CD4-positive, alpha-beta T cell treated with Interleukin-15 for 4 hours (primary cell): Measurements from ENCODE around the gene RPP21.

ENCODE experiments used
- DNase-seq: peaks from one replicate; pipeline ENCODE4 v3.0.0-alpha.2; 2020; ENCODE audit warnings: low spot score

RPP21 gene

GRCh38 chr6:30344868-30345671 is at the start of gene RPP21:
Gene RPP21 (plus strand): TSS chr6:30345156. CDS start chr6:30345172, 16 bp downstream.
- peak; percentile 83 for DNase-seq

GRCh38 chr6:30295837-30296236 is 49.1 kb upstream of the RPP21 start:
- no peak for DNase-seq

DNA sequence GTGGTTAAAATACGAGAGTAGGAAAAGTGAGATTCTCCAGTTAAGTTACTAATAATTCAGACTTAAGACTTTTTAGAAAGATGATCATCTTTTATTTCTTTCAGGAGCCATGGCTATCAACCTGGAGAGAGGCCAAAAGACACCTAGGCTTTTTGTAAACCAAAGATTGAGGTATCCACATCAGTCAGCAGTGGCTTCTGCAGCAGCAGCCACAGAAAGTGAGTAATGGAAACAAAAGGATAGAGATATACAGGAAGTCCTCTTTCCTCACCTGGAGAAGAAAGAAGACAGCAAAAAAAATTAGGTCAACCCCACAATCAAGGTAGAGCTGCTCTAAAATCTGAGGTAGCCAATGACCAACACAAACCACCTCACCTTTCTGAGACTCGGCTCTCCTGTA is 41.0 kb upstream of the RPP21 start:
- DNase-seq: no peak

DNA sequence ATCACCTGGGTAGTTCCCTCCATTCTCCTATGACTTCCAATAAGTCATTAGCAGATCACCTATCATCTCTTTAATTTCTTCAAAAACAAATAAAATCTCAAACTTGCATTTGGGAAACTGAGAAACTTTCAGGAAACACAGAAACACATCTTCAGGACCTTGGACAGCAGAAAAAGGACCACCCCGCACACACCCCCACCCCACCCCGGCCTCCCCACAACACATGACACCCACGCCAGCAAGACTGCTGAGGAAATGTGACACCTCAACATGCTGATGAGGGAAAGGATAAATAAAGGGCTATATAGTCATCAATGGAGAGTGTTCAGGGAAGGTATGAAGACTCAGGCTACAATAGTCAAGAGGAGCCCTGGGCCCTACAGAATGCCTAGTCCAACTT is 33.9 kb upstream of the RPP21 start:
- no peak for DNase-seq

GRCh38 chr6:30311671-30312070 is 33.3 kb upstream of the RPP21 start:
- no peak for DNase-seq

- no peak for DNase-seq
Measured at GRCh38 chr6:30312266-30312665, 32.7 kb upstream of the RPP21 start.

DNA sequence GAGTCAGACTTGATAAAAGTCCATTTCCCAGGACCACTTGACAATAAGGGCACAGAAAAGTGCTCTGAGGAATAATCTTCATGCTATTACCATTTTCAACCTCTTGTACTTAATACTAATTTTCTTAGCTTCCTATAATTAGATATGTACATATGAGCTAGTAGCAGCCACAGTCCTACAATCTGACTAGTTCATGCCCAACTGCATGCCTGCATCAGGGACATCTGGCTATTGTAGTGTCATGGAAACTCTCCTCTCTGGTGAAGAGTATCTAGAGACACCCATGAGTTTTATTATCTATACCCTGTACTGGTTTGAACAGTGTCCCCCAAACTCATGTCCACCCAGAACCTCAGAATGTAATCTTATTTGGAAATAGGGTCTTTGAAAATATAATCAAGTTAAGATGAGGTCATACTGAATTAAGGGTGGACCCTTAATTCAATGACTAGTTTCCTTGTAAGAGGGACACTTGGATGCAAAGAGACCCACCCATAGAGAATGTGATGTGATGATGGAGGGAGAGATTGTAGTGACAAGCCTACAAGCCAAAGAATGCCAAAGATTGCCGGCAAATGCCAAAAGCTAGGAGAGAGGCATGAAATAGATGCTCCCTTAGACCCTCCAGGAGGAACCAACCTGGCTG is 32.2 kb upstream of the RPP21 start:
- no peak for DNase-seq

DNA sequence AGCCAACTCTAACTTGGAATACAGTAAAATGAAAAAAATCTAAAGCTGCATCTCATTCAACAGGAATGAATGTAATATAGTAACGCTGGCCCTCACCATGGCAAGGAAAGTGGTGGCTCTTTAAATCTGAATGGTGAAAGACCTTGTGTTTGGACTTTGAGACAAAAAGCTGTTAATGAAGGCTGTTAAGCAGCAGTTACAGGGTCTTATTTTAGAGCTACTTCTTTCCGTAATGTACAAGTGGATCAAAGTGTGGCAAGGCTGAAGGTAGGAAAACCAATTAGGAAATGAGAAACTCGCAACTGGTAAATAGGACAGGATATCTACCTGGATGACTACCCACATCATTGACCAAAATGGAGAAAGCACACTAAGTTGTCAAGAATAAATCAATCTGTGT is 29.8 kb upstream of the RPP21 start:
- DNase-seq: no peak

DNA sequence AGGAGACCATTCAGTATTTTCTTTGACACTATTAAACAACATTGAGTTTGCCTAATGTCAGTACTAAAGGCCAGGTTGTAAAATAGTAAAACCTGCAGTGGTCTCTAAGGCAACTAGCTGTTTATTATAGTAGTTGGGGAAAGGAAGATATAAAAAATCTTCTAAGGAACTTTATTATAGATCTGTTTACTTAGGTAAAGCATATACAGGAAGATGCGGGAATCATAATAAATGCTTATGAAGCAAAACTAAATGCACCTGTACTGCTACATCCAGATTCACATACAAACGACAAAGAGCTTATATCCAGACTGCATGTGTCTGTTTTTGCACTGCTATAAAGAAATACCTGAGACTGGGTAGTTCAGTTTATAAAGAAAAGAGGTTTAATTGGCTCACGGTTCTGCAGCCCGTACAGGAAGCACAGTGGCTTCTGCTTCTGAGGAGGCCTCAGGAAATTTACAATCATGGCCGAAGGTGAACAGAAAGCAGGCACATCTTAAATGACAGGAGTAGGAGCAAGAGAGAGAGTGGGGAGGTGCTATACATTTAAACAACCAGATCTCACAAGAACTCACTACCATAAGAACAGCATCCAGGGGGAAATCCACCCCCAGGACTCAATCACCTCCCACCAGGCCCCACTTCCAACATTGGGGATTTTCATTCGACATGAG is 26.9 kb upstream of the RPP21 start:
- no peak for DNase-seq

- no peak for DNase-seq
Measured at GRCh38 chr6:30319146-30319835, 25.7 kb upstream of the RPP21 start.

DNA sequence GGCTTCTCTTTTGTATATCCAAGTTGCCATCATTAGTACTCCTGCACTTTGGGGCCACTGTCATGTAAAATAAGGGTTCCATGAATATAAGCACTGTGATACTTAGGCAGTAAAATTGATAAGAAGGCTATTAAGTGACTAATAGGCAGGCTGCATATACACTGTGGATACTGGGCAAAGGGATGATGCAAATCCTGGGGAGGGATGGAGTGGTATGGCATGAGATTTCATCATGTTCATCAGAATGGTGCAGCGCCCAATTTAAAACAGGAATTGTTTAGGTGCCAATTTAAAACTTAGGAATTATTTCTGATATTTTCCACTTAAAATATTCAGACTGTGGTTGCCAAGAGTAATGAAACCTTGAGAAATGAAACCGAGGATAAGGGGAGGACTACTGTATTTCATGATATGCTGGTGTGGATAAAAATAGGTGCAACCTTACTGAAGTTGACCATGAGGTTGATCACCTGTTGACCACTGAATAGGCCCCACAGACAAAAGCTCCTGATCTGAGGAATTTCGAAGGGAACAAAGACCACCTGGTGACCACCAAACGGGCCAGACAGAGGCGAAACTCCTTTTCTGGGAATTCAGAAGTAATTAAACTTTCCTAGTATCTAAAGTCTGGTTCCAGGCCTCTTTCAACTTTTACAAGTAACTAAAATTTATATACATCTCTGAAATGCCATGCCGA is 23.1 kb upstream of the RPP21 start:
- DNase-seq: no peak

- no peak for DNase-seq
Measured at GRCh38 chr6:30322527-30323501, 22.1 kb upstream of the RPP21 start.

- no peak for DNase-seq
Measured at GRCh38 chr6:30323806-30324205, 21.1 kb upstream of the RPP21 start.

DNA sequence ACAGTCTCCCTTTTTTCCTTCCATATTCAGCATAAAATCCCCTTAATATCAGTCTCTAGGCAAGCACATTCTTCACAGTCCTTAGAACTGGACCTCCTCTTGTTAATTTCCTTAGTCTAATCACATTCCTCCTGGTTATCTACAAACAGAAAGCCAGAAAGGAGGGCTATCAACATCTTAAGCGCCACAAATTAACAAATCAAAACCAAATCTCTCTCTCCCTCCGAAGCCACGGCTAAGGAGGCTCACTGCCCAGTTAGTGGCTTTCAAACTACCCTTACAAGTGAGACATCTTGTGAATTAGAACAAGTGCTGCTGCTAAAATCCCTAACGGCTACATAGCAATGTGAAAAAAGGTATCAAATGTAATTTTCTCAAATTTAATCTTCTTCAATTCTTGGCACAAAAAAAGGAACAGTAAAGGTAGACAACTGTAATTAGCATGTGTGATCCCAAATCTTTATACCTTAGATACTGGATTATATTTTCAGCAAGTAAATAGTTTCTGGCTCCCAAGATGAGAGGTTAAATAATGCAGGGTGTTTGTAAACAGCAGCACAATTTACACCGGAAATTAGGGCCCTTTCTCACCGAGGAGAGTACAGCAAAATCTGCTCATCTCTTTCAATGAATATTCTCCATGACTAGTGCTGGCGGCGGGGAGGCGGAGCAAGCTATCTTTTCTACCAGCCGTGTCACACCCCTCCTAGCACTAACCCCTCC is 19.6 kb upstream of the RPP21 start:
- DNase-seq: peak; percentile 79

GRCh38 chr6:30325873-30326525 is 19.0 kb upstream of the RPP21 start:
- DNase-seq: peak; percentile 70

DNA sequence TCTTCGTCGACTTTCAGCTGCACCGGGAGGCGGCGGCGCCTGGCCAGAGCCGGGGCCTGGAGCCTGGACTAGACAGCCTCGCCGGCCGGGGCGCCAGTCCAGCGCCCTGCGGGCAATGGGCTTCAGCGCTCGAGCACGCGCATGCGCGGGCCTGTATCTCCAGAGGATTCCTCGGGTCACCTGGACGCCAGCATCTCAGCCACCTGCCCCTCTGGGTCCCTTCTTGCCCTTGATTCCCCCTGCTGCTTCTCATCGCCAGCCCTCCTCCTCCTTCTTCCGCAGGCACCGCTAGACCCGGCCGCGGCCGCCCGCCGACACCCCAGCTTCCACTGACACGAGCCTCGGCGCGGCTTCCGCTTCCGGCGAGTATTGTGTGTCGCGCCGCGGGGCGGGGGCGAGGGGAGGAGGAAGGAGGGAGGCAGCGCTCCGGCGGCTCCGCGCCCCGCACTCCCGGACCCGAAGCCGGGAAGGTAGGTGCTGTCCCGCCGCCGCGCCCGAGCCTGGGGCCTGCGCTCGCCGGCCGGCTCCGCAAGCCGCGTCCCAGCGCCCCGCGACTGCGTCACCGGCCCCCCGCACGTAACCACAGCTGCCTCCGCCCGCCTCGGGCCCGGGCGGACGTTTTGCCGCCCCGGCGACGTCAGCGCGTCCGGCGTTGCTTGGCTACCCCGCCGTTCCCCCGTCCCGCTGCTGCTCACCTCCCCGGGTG is 18.3 kb upstream of the RPP21 start, which contains the start of gene TRIM39:
Gene TRIM39 (plus strand): TSS at position 402 of the 706 bp plus-strand sequence. CDS start 2,391 bp downstream, outside the sequence.
- DNase-seq: peak; percentile 82

- no peak for DNase-seq
Measured at GRCh38 chr6:30327232-30327746, 17.7 kb upstream of the RPP21 start.

DNA sequence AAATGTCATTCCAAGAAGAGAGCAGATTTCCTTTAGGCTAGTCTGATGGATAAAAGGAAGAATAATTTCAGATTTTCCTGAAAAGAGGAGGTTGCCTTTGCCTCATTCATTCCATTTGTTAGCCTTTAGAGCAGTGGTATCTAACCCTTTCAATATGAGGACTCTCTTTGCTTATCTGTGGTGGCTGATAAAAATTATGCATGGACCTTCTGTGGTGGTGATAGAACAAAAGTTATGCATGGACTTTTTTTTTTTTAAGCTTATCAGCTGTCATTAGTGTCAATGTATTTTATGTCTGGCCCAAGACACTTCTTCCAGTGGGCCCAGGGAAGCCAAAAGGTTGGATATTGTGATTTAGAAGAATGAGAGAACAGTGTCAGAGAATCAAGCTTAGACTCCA is 16.6 kb upstream of the RPP21 start:
- DNase-seq: no peak
